HCEC 1CT (cell line): ENCODE measurements around the gene KCNC1.
A peak's percentile ranks its signal among the peaks of the same experiment; 100 is the strongest.

Experiments
- DNase-seq: peaks from one replicate; pipeline ENCODE4 v3.0.0-alpha.2; 2017

The KCNC1 gene

DNA sequence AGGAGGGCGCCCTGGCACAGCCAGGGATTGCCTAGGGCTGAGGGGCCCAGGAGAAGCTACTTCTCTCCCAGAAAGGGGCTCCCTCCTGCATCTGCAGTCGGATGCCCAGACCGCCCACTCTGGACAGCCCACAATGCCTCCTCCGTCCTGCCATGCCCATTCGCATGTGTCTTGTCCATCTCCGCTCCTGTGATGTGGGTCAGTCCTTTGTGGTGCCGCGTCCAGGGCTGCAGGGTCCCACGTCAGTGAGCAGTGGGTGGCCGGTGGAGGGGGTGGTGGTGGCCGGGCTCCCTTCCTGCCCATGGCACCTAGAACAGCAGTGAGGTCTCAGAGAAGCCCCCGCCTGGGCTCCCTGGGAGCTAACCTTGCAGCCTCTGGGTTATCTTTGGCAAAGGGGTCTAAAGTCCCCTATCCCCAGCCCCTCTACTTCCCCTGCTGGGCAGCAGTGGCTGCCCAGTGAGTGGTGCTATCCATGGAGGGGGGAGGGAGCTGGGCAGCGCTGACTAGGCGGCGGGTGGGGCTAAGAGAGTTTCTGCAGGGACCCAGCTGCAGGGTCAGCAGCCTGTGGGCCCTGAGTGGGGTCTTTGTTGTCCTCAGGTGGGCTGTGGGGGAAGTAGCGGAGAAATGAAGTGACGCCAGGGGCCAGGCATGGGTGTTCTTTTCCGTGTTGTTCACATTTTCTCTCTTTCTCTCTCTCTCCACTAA, 41.1 kb downstream of the KCNC1 start:
- no peak for DNase-seq

DNA sequence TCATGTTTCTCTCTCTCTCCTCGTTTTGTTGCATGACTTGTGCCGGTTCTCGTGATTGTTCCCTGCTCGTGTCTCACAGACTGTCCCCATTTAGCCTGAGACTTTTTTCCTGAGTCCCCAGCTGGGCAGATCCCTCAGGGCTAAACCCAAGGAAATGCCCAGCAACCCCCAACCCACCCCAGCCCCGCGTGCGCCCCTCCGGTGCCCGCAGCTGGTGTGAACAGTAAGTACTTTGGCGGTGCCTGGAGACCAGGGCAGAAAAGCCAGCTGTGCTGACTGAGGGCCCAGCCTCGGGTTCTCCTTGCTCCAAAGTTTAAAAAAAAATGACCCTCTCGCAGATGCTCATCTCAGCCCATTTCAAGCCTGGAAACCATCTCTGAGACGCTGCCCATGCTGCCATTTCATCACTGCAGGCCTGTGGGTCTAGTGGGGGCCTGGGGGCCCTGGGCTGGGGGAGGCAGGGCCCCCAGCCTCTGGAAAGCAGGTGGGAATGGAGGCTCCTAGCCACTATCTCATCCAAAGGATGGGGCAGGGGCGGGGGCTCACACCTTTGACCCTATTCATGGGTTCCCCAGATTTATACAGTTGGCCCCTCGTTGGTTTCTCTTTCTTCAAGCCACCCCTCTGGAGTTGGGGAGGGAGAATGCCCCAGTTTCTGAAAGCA, 41.8 kb downstream of the KCNC1 start:
- no peak for DNase-seq

DNA sequence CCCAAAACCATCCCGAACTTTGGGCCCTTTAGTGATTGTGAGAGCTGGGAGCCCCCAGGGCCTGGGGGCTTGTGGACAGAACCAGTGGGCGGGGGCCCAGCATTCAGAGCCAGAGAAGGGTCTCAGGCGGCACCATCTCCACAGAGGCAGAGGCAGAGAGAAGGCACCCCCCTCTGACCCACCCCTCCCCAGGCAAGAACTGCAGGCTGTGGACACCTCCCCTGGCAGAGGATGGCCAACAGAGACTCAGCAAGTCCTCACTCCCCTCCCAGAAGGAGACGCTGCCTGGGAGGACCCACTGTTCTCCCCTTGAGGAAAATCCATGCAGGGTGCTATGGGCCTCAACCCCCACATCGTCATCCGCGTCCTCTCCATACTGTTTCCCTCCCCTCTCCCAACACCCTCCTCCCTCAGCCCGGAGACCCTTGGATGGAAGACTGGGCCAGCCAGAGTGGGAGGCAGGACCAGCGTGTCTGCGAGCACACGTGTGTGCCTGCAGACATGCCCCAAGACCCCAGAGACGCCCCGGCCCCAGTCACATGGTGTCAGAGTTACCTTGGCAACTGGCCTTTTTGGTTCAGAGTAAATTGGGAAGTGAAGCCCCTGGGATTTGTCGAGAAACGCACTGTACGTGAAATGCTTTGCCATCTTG, 42.6 kb downstream of the KCNC1 start:
- DNase-seq, result no peak

DNA sequence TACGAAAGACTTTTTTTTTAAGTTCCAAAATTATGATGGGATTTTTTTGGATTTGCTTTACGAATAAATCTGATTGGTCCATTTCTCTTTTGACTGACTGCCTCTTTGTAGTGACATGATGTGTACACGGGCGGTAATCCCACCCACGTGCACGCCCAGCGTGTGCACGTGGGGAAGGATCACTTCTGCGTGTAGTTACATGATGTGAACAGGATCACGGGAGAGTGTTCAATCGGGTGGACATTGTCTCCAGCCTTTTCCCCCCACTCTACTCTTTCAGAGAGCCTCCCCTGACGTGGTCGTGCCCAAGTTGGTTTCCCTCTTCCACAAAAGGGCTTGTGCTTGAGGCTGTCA, 43.1 kb downstream of the KCNC1 start:
- no peak for DNase-seq

DNA sequence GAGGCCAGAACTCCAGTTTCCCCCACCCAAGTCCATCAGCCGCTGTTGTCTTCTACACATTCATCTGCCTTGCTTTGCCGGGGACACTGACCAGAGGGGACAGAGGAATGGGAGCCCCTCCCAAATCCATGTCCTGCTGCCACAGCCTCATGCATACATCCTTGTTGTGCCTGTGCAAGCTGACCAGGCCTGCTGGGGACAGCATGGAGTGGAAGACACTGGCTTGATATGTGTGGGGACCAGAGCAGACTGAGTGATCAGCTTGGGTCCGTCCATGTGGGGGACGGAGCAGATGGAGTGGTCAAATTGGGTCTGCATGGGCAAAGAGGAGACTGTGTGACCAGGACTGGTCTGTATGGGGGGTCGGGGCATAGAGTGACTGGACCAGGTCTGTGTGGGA, 43.8 kb downstream of the KCNC1 start:
- no peak for DNase-seq

DNA sequence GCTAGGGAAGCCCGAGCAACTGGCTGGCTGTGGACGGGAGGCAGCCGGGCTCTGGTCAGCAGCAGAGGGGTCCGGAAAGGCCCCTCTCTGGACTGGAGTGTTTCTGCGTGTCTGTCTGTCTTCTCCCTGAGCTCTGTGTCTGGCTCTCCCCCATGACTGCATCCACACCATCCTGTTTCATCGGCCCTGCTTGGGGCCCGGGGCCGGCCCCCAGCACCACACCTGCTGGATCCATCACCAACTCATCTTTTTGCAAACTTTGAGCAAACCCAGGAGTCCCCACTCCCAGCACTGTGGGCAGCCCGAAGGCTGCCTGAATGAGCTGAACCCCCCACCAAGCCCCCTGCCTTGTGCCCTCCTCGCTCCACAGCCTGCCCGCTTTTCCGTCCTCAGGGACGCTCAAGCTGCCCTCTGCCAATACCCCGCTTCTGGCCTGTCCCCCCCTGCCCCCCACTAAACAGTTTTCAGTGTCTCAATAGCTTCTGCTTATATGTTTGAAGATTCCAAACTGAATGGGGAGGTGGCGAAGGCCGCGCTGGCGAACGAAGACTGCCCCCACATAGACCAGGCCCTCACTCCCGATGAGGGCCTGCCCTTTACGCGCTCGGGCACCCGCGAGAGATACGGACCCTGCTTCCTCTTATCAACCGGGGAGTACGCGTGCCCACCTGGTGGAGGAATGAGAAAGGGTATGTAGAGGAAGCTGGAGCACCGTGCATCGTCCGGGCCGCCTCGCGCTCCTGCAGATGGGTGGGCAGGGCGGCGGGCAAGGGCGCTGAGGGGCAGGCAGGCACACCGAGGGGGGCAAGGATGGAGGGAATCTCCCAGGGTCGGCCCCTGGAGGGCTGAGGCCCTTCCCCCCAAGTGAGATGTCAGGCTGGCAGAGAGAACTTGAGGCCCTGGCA, 44.6 kb downstream of the KCNC1 start:
- no peak for DNase-seq

DNA sequence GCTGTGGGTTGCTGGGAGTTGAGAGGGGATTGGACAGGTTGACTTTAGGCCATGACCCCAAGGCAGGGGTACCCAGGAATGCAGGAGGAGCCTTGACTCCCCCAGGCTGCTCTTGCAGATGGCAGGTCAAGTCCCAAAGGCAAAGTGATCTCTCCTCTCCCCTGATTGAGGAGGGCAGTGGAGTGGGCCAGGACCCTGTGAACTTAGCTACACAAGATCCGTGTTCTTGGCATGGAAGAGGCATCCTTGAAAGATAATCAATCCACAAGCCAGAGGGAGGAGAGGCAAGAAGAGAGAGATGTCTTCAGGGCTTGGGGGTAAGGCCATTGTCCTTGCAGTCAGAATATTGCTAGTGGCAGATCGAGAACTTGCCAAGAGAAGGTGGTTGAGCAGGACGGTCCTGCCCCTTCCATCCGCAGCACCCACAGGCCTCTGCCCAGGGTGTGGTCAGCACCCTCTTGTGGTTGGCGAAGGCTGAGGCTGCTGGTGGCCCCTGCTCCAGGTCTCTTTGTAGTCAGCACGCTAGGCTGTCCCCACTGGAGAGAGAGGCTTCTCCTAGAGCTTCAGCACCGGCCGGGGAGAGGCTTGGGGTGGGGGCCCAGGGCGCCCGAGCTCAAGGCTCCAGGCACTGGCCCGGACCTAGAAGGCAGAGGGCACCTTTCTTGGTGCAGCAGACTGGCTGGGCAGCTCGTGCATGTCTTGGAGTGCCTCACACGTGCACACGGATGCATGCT, 45.4 kb downstream of the KCNC1 start:
- no peak for DNase-seq

DNA sequence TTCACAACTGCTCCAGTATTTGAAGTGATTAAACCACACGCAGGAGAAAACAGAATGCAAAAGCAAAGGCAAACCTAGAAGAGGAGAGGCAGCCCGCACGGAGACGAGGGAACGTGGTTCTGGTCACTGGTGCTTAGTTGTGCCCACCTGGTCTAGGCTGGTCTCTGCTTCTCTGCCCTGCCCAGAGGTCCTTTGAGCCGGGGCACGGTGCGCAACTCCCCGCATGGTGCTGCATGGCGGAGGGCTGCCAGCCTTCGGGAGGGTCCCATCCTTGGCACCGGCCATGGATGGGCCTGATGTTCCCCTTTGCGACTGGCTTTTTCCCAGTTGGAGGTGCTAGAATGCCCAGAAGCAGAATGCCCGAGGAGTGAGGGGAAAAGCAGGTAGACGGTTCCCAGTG, 46.1 kb downstream of the KCNC1 start:
- no peak for DNase-seq

DNA sequence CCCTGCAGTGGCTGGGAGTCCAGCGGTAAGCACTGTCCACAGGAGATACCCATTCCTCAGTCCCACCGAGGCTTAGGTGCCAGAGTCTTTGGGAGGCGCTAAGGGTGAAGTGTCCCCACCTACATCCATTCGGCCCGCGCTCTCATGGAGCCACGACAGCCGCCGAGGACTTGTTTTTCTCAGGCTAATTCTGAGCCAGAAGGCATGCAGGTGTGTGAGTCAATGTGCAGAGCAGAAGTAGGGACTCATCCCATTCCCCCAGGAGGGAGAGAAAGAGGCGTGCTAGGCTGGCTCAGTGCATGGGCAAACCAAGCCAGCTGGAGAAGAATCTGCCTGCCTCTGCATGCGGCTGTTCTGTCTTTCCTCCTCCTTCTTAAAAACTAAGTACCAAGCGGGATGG, 46.6 kb downstream of the KCNC1 start:
- no peak for DNase-seq

DNA sequence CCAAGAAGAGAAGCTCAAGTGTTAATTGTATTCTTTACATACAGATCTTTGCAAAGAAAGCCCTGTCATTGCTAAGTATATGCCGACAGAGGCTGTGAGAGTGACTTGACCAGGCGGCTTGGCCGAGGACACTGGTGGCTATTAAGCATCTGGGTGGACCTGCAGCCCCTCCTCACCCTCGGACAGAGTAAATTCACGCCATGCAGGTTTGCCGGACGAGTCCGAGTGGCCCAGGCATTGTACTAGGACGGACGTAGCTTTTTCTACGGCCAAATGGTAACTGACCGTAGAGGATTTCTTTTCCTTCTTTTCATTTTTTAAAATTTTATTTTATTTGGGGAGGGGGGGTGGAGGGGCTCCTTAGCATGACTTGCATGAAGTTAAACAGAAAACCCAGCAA, 47.0 kb downstream of the KCNC1 start:
- DNase-seq, result no peak

DNA sequence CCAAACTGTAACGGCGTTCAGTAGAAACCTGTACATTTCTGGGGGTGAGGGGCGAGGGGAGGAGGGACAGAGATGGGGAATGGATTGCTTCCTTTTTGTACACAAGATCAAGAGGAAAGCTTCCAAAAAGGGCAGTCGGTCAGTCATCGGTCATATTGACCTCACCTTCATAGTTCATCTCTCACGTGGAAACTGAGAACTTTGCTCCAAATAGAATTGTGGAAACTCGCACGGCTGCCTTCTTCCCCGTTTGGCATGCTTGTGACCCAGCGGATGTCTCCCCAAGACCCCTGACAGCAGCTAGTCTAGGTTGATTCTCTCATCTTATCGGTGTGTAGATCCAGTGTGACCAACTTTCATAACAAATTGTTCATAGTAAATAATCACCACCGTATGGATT, 47.6 kb downstream of the KCNC1 start:
- no peak for DNase-seq

DNA sequence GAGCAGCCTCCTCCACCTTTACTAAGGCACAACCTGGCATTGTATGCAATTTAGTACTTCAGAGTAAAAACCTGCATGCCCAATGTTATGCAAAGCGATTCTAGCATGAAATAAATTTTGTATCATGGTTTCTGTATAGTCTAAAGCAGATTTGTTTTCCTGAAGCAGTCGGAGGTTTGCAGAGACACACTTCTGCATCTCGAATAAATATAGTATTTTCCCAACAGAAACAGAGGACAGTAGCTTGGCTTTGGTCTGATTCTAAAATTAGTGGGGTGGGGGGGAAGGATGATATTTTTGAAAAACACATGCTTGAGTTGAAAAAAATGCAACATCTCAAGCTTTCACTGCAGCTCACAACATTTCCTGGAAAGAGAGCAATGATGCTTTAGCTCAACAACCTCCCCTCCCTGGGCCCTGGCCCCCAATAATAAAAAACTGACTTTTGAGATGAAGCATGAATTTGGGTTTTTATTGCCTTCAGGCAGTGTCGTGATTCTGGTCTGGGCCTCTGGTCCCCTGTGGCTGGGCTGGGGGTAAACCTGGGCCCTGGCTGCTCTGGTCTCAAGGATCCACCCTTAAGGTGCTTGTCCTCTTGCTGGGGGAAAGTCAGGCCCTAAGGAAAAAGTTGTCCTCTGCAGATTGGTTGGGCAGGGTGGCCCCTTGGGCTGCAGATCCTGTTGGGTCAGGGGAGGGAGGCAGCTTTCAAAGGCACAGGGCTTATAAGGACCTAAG, 48.2 kb downstream of the KCNC1 start:
- no peak for DNase-seq

DNA sequence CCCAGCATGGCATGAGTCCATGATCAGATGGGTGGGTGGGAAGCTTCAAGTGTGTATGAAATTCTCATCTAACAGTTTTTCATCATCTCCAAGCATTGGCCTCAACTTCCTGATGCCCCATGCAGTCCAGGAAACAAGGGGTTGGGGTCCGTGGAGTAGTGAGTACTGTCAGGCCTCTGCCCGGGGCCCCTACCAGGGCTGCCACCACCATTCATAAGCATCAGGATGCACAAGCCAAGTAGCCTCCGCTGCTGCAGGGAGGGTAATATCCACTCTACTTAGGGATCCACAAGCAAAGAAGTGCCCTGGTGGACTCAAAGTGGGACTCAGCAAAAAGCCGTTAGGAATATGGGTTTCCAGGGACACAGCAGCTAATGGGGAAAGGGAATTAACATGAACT, 49.3 kb downstream of the KCNC1 start:
- no peak for DNase-seq

DNA sequence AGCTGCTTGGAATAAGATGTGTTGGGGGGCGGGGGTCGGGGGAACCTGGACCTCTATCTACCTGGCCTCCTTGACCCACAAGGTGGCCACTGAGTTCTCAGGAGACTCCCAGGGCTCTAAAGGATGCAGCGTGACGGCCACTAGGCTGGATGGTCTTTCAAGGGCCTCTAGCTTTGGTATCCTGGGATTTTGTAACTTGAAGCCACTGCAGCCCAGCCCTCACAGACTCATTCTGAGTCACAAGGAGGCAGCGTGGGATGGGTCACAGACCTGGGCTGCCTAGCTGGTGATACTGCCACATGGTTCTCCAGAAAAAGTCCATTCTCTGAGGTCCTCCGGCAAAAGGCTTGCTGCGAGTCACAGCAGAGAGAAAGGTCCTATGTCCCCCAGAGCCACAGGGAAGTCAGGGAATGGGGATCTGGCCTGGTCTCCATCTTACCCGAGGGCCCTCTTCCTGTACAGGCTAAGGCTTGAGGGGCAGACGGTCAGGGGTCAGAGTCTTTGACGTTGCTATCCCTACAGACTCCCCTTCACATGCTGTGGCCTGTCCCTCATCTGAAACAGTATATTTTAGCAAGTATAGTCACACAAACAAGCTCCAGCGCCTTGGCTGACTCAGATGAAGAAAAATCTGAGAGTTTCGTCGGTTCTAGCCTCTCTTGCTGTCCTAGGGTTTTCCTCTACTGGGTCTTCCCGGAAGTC, 52.4 kb downstream of the KCNC1 start:
- peak; percentile 93 for DNase-seq

DNA sequence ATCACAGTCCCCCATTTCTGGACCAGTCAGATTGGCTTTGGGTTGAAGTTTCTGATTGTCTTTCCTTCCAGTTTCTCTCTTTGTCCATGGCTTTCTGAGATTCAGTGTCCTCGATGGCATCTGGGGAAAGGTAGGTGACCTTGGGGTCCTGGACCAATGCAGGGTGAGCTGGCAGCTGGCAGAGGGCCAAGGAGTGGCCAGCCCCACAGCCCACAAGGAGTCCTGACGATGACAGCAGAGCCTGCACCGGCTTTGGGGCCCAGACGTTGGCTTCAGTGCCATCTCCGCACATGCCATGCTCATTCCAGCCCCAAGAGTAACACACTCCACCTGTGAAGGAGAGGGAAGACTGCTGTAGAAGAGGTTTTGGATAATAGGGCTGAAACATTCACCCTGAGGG, 53.5 kb downstream of the KCNC1 start:
- DNase-seq, result no peak

DNA sequence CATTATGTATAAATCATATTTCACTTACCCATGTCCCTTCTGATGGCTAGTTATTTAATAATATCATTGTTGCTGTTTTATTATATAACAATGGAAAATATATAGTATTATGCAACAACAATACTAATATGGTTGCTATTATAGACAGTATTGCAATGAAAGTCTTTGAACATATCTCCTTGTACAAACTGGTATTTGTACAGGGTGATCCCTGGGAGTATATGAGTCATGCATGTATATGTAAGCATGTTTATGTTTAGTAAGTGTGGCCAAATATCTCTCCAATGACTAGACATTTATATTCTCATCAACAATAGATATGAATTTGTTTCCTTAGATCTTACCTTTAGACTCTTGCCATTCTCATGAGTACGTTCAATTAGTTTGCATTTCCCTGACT, 55.9 kb downstream of the KCNC1 start:
- peak; percentile 88 for DNase-seq

DNA sequence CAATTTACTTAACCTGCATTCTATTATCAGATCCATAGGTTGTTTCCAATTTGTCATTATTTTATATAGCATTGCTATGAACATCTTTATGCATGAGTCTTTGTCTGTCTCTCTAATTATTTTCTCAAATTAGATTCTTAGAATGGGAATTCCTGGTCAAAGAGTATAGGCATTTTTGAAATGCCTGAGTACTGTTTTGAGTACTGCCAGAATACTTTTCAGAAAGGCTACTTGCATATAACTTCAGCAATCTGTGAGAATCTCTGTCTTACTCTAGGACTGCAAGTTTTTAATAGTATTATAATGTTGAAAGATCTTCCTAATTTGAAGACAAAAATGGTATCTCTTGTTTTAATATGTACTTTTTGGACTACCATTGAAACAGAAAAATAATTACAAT, 56.6 kb downstream of the KCNC1 start:
- DNase-seq, result peak; percentile 3

DNA sequence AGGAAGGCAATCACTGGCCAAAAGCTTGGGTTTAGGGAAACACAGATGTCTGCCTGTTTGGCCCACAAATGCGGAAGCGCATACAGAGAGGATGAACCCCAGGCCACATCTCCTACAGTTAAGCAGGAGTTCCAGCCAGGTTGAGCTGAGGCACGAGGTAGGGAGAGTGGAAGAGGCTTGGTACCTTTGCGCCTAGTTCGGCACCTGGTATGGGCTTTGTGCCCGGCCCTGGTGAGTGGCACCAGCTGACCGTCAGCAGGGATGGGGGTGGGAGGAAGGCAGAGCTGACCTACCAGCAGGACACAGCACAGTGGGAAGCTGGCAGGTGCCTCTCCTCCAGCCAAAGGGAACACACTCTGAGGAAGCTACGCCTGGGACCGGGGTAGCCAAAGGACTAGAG, 57.6 kb downstream of the KCNC1 start:
- no peak for DNase-seq

DNA sequence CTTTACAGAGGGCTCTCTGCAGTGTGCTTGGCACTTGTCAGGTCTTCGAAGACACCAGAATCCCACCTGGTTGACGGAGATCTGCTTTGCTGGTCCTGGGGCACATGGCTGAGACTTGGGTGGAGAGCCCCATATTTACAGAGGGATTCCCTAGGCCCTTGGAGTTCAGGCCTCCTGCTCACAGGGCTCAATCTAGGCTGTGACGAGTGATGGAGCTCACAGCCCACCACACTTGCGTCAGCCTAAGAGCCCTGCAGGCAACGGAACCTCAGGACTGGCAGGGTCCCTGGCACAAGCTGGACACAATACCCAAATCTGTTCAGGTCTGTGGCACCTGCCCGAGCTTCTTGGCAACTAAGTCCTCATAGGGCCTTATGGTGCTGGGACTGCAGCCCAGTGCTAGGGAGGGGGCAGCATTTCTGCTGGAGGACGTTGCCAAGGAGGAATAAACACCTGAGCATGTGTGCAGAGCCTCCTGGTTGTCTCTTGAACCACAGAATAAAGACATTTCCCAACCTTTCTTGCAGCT, 59.1 kb downstream of the KCNC1 start:
- DNase-seq, result no peak

DNA sequence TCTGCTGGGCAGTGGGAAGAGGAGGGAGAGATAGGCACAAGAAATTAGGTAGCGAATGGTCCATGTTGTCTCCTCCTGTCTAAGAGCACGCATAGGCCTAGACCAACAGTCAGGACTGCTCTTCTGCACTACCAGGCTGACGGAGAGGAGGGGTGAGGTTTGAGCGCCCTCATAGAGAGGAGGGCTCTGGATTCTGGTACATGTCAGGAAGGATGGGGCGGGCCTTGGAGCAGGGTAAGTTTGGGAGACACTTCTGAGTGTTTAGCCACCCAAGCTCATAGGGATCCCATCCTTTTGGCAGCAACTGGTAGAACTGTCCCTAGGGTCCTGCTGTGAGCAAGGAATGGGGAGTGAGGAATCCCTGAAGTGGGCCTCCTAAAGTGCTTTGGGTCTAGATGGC, 60.4 kb downstream of the KCNC1 start:
- no peak for DNase-seq

DNA sequence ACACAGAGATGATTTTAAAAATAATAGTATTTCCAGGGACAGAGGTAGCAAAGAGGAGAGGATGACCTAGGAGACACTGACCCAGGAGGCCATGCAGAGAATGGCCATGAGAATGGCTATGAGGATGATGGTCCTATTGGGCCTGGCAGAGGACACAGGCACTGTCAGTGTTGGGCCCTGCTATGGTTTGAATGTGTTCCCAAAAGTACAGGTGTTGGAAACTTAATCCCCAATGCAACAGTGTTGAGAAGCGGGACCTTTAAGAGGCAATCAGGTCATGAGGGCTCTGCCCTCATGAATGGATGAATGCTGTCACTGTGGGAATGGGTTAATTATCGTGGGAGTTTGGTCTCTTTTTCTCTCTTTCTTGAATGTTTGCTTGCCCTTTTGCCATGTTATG, 61.6 kb downstream of the KCNC1 start:
- no peak for DNase-seq
